Measurements from ENCODE around the gene TEX36. TPM values are rescaled to one million over a fixed set of nuclear protein-coding genes. Genes with fewer than 3 reads are reported as not detected.

The TEX36 gene
- total RNA-seq, 1 experiment from 2014 or later, result 1.1 TPM

DNA sequence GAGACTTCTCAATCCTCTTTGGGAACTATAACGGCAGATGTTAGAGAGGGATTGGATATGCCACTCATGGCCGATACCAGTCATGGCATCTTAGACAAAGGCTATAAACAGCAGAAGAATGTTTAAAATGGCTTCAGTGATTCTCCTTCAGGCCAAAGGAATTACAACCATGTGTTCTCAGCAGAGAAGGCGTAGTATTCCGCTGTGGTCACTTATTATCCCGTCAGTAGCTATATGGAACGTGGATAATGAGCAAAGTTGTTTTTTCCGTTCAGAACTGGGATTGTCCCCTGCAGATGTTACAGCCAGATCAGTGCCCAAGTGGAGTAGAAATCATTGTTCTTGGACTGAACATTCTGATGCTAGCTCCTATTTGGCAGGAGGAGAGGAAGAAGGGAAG is 43.1 kb downstream of the TEX36 start:
- H3K4me1 ChIP-seq (replicated peaks; ENCODE audit: insufficient read depth), result no peaks in the 10 kb centered on the region
- H3K4me3 ChIP-seq, result no peak overlapping the region
- DNase-seq, result no peak
- ChIA-PET CTCF (no interaction called here), POLR2A (ENCODE audit: unreplicated experiment) (no interaction called here)
- H2AFZ ChIP-seq, result no peak overlapping the region
- H3K9me2 ChIP-seq (ENCODE audit: insufficient read depth), result no peaks in the 10 kb centered on the region
- intact Hi-C loops (cut with micrococcal nuclease; ENCODE audit: unreplicated experiment), result no loop called here
- no peak overlapping the region for H3K4me2 ChIP-seq
- no peak overlapping the region for H3K27ac ChIP-seq
- BruUV-seq (replicated peaks), result no TSS peak
- H3K9me3 ChIP-seq (ENCODE audit: insufficient read depth, low read depth), result no peaks in the 10 kb centered on the region
- no peaks in the 10 kb centered on the region for H3K79me2 ChIP-seq (ENCODE audit: low read depth)
- H4K20me1 ChIP-seq (ENCODE audit: insufficient read depth), result no peaks in the 10 kb centered on the region
- H3K36me3 ChIP-seq (ENCODE audit: low read depth), result no peaks in the 10 kb centered on the region
- no peaks in the 10 kb centered on the region for H3F3A ChIP-seq (ENCODE audit: insufficient read depth, low read depth)
- TF ChIP-seq, protein P1, sequence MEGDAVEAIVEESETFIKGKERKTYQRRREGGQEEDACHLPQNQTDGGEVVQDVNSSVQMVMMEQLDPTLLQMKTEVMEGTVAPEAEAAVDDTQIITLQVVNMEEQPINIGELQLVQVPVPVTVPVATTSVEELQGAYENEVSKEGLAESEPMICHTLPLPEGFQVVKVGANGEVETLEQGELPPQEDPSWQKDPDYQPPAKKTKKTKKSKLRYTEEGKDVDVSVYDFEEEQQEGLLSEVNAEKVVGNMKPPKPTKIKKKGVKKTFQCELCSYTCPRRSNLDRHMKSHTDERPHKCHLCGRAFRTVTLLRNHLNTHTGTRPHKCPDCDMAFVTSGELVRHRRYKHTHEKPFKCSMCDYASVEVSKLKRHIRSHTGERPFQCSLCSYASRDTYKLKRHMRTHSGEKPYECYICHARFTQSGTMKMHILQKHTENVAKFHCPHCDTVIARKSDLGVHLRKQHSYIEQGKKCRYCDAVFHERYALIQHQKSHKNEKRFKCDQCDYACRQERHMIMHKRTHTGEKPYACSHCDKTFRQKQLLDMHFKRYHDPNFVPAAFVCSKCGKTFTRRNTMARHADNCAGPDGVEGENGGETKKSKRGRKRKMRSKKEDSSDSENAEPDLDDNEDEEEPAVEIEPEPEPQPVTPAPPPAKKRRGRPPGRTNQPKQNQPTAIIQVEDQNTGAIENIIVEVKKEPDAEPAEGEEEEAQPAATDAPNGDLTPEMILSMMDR (conservative IDR thresholded peaks at IDR 0.05), result no peak
- TF ChIP-seq EZH2 (IDR thresholded peaks at IDR 0.05; ENCODE audit: low read depth), result no peak
- H3K27me3 ChIP-seq (ENCODE audit: insufficient read depth, low read depth), result no peaks in the 10 kb centered on the region

GRCh38 chr10:125638555-125638954 is 44.4 kb downstream of the TEX36 start:
- ChIA-PET POLR2A (ENCODE audit: unreplicated experiment) (no interaction called here), CTCF (no interaction called here)
- no peak overlapping the region for H3K4me3 ChIP-seq
- no peaks in the 10 kb centered on the region for H3K4me1 ChIP-seq (replicated peaks; ENCODE audit: insufficient read depth)
- no peak for DNase-seq
- TF ChIP-seq, protein P1 (conservative IDR thresholded peaks at IDR 0.05), result no peak
- TF ChIP-seq EZH2 (IDR thresholded peaks at IDR 0.05; ENCODE audit: low read depth), result no peak
- BruUV-seq (replicated peaks), result no TSS peak
- no peaks in the 10 kb centered on the region for H3K36me3 ChIP-seq (ENCODE audit: low read depth)
- H3K79me2 ChIP-seq (ENCODE audit: low read depth), result no peaks in the 10 kb centered on the region
- intact Hi-C loops (cut with micrococcal nuclease; ENCODE audit: unreplicated experiment), result no loop called here
- H3K27ac ChIP-seq, result no peak overlapping the region
- H3K27me3 ChIP-seq (ENCODE audit: insufficient read depth, low read depth), result no peaks in the 10 kb centered on the region
- H2AFZ ChIP-seq, result no peak overlapping the region
- H4K20me1 ChIP-seq (ENCODE audit: insufficient read depth), result no peaks in the 10 kb centered on the region
- no peaks in the 10 kb centered on the region for H3K9me2 ChIP-seq (ENCODE audit: insufficient read depth)
- H3F3A ChIP-seq (ENCODE audit: insufficient read depth, low read depth), result no peaks in the 10 kb centered on the region
- H3K4me2 ChIP-seq, result no peak overlapping the region
- H3K9me3 ChIP-seq (ENCODE audit: insufficient read depth, low read depth), result no peaks in the 10 kb centered on the region

DNA sequence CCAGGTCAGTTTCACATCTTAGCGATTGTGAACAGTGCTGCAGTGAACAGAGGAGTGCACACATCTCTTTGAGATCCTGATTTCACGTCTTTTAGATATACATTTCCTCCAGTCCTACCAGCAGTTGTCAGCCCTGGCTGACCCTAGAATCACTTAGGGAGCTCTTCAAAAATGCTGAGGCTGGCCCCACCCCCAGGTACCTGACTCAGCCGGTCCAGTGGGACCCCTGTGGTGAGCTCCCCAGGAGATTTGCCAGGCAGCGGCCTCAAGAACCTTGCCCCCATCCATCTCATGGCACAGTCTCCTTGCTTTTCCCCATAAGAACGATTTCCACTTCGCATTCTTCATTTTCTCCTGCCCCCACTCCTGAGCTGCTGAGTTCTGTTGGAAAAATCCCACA is 45.5 kb downstream of the TEX36 start:
- intact Hi-C loops (cut with micrococcal nuclease; ENCODE audit: unreplicated experiment), result no loop called here

More for the DNA sequence above, 45.5 kb downstream of the TEX36 start:
- Histone ChIP-seq H3K9me2 (ENCODE audit: insufficient read depth) (no peaks in the 10 kb centered on the region), H3K27ac (no peak overlapping the region), H3K4me1 (replicated peaks; ENCODE audit: insufficient read depth) (no peaks in the 10 kb centered on the region), H4K20me1 (ENCODE audit: insufficient read depth) (no peaks in the 10 kb centered on the region), H3F3A (ENCODE audit: insufficient read depth, low read depth) (no peaks in the 10 kb centered on the region), H2AFZ (no peak overlapping the region), H3K79me2 (ENCODE audit: low read depth) (no peaks in the 10 kb centered on the region), H3K36me3 (ENCODE audit: low read depth) (no peaks in the 10 kb centered on the region), H3K27me3 (ENCODE audit: insufficient read depth, low read depth) (no peaks in the 10 kb centered on the region), H3K9me3 (ENCODE audit: insufficient read depth, low read depth) (no peaks in the 10 kb centered on the region), H3K4me2 (no peak overlapping the region), H3K4me3 (no peak overlapping the region)
- no peak for DNase-seq
- ChIA-PET POLR2A (ENCODE audit: unreplicated experiment) (no interaction called here), CTCF (no interaction called here)
- TF ChIP-seq, protein P1 (conservative IDR thresholded peaks at IDR 0.05), result no peak
- no peak for TF ChIP-seq EZH2 (IDR thresholded peaks at IDR 0.05; ENCODE audit: low read depth)
- no TSS peak for BruUV-seq (replicated peaks)
